GM12891 (cell line): ENCODE measurements around the gene PPIL4.

Experiments used
- PAX5 ChIP-seq: IDR thresholded peaks from 2 replicates; pipeline ENCODE4 v1.6.1; 2011; ENCODE audit warnings: low read length, moderate library complexity, mild to moderate bottlenecking; ENCODE audit not compliant: insufficient read depth, severe bottlenecking
- POLR2A ChIP-seq: IDR thresholded peaks from 2 replicates; pipeline ENCODE4 v1.6.1; 2011; ENCODE audit warnings: low read depth, low read length, control low read depth
- SPI1 ChIP-seq: IDR thresholded peaks from 2 replicates; pipeline ENCODE4 v1.6.1; 2011; ENCODE audit warnings: low read depth, low read length, control low read depth
- TAF1 ChIP-seq: IDR thresholded peaks from 2 replicates; pipeline ENCODE4 v1.6.1; 2011; ENCODE audit warnings: low read depth, low read length, control low read depth

DNA sequence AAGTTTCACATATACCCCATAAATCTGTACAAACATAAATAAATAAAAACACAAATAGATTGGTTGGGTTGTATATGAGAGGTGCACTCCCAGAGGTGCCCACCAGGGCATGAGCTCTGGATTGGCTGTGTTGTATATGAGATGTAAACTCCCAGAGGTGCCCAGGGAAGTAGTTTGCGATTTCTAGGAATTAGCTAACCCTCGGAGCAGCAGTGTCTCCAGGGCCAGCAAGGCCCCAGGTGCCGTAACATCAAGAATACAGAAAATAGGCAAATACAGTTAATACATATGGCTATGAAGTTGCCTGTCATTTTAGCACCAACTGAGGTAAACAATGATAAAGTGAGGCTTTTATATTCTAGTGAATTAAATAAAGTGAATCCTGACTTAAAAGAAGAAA is 14.9 kb upstream of the PPIL4 start:
- TF ChIP-seq PAX5 (no peak), POLR2A (no peak), TAF1 (no peak), SPI1 (no peak)
